ENCODE measurements around the gene ATF7.
"Not testable (repeated sequence)": the region's sequence is repeated elsewhere in the genome, so short reads cannot be mapped to it uniquely, and the experiment has no call there.

Gene ATF7

DNA sequence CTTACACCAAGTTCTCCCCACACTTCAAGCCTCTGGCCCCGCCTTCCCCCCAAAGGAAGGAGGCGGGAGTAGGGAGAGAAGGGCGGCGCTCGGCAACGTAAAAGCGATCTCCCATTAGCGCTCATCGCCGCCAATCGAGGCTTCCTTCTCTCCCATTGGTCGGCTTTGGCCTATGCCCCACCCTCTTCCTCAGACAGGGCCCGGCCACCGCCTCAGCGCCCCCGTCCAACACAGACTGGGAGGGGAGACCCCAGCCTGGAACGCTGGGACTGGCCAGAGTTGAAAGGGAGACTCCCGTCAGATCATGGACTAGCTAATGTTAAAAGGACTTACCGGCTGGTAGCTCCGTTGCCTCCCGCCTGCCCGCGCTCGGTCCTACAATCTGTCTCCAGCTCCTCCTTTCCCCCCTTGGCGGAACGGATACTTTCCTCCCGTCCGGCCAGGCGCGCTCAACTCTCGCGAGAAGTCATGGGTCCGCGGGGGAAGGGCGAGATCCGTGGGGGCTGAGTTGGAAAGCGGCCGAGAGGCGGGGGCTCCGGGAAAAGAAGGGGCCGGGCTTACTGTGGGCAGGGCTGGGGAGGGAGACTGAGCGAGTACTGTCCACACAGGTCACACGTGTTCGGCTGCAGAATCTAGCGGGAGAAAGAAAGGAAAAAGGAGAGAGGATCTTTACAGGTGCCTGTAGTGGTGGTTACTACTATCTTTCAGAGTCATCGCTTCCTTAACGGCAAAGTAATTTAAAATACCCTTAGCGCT, at the start of gene ATF7:
TSS of gene ATF7 (minus strand) at position 437 of the 756 bp plus-strand sequence. CDS start 25,382 bp downstream, outside the sequence.
- intact Hi-C loops (cut with DNase I), result loop anchor here (10.0 kb wide), 1 partner anchor 81 kb away; no protein-coding TSS in a partner anchor

DNA sequence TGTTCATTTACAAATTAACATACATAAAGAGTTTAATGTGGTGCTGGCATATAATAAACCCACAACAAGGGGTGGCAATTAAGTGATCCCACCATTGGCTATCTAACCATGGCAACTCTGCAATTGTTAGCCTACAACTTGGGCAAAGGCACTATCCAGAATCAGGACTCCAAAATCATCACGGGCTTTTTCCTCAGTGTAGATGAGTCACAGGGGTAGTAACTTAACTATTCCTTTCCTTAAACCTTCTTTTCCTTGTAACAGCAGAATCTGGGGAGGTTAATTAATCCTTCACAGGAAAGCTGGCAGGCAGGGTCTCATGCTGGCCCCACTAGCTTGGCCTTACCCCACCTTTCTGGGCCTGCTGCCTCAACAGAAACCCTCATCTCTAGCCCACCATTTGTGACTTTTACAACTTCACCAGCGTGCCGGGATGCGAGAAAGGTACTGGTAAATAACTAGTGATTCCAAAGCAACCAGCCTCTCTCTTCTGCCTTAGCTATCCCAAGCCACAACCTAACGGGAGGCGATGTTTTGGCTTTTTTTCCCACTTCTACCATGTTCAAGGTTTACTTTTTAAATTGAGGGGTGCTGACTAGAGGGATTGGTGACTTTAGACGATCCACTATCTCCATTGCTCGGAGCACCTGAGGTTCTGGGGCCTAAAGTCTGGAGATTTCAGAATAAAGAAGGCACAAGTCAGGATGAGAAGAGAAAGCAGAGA, 49.0 kb upstream of the ATF7 start:
- intact Hi-C loops (cut with DNase I), result loop anchor here (5.0 kb wide), 1 partner anchor 133 kb away; no protein-coding TSS in a partner anchor
- no peak for DNase-seq

More for the DNA sequence above, at the start of gene ATF7:
- DNase-seq, result peak; percentile 95 to 99 (median 98)

GRCh38 chr12:53670971-53671370, 44.8 kb upstream of the ATF7 start:
- intact Hi-C loops (cut with DNase I), result no loop called here
- DNase-seq, result no peak

GRCh38 chr12:53670308-53670707, 44.1 kb upstream of the ATF7 start:
- intact Hi-C loops (cut with DNase I), result no loop called here
- no peak for DNase-seq

GRCh38 chr12:53667080-53667479, 40.9 kb upstream of the ATF7 start:
- intact Hi-C loops (cut with DNase I), result no loop called here
- DNase-seq, result no peak

GRCh38 chr12:53664936-53665335, 38.8 kb upstream of the ATF7 start:
- intact Hi-C loops (cut with DNase I), result no loop called here
- DNase-seq, result no peak

GRCh38 chr12:53664191-53664590, 38.0 kb upstream of the ATF7 start:
- no peak for DNase-seq
- intact Hi-C loops (cut with DNase I), result no loop called here

DNA sequence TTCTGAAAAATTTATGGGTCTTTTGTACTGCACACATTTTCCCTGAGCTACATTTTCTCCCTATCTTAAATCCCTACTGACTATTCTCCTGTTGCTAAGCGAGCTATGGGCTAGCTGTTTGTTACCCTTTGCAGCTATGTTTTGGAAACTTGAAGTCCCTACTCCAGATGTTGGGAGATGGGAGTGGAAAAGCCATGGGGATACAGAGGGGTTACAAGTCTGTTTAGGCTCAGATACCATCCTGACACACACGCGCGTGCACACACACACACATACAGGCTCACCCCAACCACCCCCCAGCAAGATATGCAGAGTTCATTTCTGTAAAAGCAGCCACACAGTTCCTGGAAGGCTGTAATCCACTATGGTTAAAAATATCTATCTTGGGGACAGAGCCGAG, 33.9 kb upstream of the ATF7 start:
- intact Hi-C loops (cut with DNase I), result no loop called here
- DNase-seq, result no peak

DNA sequence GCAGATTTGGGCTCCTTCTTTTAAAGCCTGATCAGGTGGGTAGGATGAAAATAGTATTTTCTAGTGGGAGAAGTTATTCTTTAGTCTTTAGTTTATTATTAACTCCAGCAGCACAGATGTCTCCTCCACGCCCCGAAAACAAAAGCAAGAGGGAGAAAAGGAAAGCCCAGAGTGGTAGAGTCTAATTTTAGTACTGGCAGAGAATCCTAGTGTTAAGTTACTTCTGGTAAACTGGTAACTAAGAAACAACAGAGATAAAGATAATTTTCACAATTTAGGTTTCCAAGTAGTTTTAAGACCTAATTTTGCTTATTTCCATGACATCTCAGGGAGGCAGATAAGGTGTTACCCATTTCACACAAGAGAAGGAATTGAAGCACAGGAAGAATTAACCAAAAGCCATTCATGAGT, 33.4 kb upstream of the ATF7 start:
- DNase-seq, result no peak

DNA sequence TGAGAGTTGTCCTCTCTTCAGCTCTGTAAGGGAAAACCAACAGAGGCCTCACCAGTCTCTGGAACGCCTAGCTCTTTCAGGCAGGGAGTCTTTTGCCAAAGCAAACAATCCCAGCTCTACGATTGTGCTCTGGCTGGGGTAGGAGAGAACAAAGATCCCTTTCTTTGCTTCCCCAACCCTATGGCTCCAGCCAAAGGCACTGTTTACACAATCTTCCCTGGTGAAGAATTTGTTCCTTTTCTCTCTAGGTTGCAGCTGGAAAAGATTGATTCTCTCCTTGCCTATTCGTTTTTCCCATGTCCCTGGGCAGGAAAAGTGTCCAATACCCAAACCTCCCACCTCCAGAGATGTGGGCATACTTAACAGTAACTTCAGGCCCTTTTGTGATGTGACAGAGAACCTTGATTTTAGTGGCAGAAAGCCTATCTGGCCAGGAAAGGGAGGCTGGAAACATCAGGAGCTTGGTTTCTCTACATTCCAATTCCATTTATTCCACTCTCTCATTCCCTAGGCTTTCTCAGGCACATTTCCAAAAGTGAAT, 32.9 kb upstream of the ATF7 start:
- intact Hi-C loops (cut with DNase I), result loop anchor here (1.0 kb wide), 1 partner anchor 17 kb away; the partner anchor contains the start of gene ATP5MC2
- DNase-seq, result peak in 41 of 42 donors; percentile 42 to 94 (median 77)

More for the DNA sequence above, 33.4 kb upstream of the ATF7 start:
- intact Hi-C loops (cut with DNase I), result loop anchor here (1.0 kb wide), 1 partner anchor 17 kb away; the partner anchor contains the start of gene ATP5MC2

DNA sequence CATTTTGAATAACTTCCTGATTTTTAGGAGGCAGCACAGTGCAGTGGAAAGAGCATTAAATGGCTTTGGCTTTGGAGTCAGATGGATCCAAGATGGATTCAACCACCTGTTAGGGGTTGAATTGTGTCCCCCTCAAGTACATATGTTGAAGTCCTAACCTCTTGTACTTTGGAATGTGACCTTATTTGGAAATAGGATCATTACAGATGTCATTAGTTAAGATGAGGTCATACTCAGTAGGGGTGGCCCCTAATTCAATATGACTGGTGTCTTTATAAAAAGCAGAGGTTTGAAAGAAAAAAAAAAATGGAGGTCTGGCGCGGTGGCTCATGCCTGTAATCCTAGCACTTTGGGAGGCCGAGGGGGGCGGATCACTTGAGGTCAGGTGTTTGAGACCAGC, 30.9 kb upstream of the ATF7 start:
- intact Hi-C loops (cut with DNase I), result no loop called here
- DNase-seq, result no peak

DNA sequence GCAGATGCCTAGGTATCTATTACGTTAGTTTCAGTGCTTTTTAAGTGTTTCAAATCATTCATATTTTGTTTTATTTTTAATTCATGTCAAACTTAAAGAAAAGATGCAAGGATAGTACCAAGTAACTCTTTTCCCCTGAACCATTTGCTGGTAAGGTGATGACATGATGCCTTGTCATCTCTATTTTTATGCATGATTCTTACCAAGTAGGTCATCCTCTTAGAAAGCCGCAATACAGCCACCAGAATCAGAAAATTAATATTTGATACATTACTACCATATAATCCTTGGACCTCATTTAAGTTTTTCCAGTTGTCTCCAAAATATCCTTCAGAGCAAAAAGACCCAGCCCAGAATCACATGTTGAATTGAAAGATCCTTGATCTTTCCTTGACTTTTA, 27.4 kb upstream of the ATF7 start:
- DNase-seq, result no peak
- intact Hi-C loops (cut with DNase I), result no loop called here

DNA sequence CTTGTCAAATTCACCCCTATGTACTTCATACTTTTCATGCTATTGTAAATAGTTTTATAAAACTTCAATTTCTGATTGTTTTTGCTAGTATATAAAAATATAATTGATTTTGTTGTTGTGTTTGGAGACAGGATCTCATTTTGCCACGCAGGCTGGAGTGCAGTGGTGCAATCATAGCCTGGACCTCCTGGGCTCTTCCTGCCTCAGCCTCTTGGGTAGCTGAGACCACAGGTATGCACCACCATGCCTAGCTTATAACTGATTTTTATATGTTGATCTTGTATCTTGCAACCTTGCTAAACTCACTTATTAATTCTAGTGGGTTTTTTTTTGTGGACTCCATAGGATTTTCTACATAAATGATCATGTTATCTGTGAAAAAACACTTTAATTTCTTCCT, 26.2 kb upstream of the ATF7 start:
- DNase-seq, result no peak
- intact Hi-C loops (cut with DNase I), result no loop called here

DNA sequence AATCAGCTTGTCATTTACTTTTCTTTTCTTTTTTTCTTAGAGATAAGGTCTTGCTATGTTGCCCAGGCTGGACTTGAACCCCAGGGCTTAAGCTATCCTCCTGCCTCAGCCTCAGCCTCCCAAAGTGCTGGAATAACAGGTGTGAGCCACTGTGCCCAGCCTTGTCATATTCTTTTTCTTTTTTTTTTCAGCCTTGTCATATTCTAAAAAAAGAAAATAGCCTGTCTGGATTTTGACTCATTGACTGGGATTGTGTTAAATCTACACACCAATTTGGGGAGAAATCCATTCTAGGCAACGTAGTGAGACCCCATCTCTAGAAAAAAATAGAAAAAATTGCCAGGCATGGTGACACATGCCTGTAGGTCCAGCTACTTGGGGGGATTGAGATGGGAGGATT, 25.6 kb upstream of the ATF7 start:
- DNase-seq, result no peak
- intact Hi-C loops (cut with DNase I), result no loop called here

GRCh38 chr12:53646300-53646699, 20.1 kb upstream of the ATF7 start:
- intact Hi-C loops (cut with DNase I), result not testable (repeated sequence)

GRCh38 chr12:53645165-53645564, 19.0 kb upstream of the ATF7 start:
- intact Hi-C loops (cut with DNase I), result no loop called here
- no peak for DNase-seq

More at GRCh38 chr12:53646300-53646699, 20.1 kb upstream of the ATF7 start:
- not testable (repeated sequence) for DNase-seq

DNA sequence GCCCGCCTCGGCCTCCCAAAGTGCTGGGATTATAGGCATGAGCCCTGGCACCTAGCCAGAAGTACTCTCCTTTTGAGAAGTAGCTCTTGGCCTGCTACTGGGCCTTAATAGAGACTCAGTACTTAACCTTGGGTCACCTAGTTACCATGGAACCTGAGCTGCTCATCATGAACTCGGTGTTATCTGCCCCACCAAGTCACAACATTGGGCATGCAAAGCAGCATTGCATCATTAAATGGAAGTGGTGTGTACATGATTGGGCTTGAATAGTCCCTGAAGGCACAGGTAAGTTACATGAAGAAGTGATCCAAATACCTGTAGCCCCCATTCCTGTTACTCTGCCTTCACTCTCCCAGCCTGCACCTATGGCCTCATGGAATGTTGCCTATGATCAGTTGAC, 18.0 kb upstream of the ATF7 start:
- no peak for DNase-seq
- intact Hi-C loops (cut with DNase I), result no loop called here

DNA sequence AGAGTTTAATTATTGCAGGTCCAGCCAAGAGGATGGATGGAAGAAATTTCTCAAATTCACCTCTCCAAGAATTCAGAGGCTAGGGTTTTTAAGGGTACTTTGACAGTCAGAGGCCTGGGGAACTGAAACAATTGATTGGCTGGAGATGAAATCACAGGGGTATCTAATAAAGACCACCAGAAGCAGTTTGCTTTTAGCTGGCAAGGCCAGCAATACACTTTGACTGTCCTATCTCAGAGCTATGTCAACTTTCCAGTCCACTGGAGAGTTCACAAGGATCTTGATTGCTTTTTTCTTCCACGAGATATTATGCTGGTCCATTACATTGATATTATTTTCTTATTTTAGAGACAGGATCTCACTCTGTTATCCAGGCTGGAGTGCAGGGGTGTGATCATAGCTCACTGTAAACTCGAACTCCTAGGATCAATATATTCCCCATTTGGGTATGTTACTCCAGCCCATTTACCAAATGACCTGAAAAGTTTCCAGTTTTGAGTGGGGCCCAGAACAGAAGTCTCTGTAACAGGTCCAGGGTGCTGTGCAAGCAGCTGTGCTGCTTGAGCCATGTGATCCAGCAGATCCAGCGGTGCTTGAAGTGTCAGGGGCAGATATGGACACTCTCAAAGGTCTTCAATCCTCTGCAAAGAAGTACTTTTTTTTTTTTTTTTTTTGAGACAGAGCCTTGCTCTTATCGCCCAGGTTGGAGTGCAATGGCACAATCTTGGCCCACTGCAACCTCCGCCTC, 17.2 kb upstream of the ATF7 start:
- intact Hi-C loops (cut with DNase I), result no loop called here
- no peak for DNase-seq

- no peak for DNase-seq
- intact Hi-C loops (cut with DNase I), result no loop called here
Observed at GRCh38 chr12:53638057-53638456, 11.9 kb upstream of the ATF7 start.

Data from head of caudate nucleus (tissue), 42 donors.